GM18867 (cell line): ENCODE data around the gene OR52E6.

ENCODE experiments used
- ATAC-seq: cut with Tn5 transposase; IDR thresholded peaks from one replicate; pipeline ENCODE4 v1.9.1; 2021; ENCODE audit warnings: mild to moderate bottlenecking, moderate library complexity; ENCODE audit not compliant: unreplicated experiment

Gene OR52E6

GRCh38 chr11:5803982-5804381 is 37.7 kb downstream of the OR52E6 start:
- ATAC-seq: no peak

GRCh38 chr11:5796541-5796940 is 45.2 kb downstream of the OR52E6 start:
- ATAC-seq: no peak

GRCh38 chr11:5791165-5791564 is 50.5 kb downstream of the OR52E6 start, which contains the start of gene OR52N1:
Gene OR52N1 (minus strand): TSS chr11:5791265. CDS start chr11:5788816, 2,449 bp downstream.
- no peak for ATAC-seq
